Right lung (tissue), 5 donors: ENCODE results near the gene PER3. TPM values are rescaled to one million over a fixed set of nuclear protein-coding genes. Genes with fewer than 3 reads are reported as not detected.

Source experiments
- DNase-seq, 2 donors: peaks; one replicate each; pipeline ENCODE4 v3.0.0-alpha.2; 2013
- polyA plus RNA-seq, 5 donors: library from polyadenylated mRNA; unstranded; fragments of 120-200 nt; gene quantifications; one replicate each; pipeline versions ENCODE4 v1.2.1 to v1.2.3, GENCODE V29; 2013; ENCODE audit warnings: inconsistent platforms in 1 of 5, low replicate concordance in 1 of 5; ENCODE audit not compliant: insufficient read length in 5 of 5, insufficient read depth in 1 of 5

PER3 gene
- polyA plus RNA-seq, 5 donors = 7.8 to 16.1 (median 10.1) TPM

DNA sequence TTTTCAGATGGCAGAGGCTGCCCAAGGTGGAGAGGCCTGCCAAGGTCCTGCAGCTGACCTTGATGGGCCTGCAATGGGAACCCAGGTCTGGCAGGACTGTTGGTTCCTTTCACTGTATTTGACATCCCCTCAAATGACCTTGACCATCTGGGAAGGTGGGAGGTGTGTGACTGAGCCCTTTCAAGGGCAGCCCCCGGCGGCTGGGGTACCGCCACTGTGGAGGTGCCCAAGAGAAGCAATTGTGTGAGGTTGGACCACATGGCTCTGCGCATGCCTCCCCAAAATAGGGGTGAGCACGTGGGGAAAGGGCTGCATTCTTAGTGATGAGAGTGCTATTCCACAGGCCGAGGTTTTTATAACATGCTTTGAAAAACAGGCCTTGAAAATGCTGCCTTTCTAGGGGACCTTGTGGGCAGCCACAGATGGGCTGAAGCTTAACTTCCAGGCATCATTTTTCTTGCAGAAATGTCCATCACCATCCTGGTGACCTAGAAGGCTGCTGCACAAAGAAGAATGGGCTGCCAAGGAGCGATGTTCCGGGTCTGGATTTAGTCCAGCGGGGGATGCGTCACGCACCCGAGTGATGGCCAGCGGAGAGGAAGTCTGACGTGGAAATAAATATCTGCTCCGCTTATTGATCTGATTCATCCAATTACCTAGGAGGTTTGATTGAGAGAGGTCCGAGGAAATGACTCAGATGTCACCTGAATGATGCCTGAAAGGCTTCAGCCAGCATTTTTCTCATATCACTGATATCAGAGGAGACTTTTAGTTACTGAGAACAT, 85.2 kb downstream of the PER3 start:
- DNase-seq = no peak

DNA sequence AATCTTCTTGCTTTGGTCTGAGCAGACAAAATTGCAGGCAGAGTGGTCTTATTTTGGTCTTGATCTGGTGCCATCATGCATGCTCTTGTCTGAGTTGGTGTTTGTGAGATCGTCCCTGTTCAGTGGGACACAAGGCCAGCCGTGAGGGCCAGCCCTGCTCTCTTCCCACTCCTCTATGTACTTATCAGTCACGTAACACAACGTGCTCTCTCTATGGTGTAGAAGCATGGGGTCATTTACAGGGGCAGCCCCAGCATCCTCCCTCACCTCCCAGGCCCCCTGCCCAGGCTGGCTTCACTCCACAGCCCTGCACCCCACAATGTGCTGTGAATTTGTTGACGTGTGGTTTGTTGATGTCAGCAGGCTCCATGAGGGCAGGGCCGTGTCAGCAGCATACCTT, 87.0 kb downstream of the PER3 start:
- no peak for DNase-seq

DNA sequence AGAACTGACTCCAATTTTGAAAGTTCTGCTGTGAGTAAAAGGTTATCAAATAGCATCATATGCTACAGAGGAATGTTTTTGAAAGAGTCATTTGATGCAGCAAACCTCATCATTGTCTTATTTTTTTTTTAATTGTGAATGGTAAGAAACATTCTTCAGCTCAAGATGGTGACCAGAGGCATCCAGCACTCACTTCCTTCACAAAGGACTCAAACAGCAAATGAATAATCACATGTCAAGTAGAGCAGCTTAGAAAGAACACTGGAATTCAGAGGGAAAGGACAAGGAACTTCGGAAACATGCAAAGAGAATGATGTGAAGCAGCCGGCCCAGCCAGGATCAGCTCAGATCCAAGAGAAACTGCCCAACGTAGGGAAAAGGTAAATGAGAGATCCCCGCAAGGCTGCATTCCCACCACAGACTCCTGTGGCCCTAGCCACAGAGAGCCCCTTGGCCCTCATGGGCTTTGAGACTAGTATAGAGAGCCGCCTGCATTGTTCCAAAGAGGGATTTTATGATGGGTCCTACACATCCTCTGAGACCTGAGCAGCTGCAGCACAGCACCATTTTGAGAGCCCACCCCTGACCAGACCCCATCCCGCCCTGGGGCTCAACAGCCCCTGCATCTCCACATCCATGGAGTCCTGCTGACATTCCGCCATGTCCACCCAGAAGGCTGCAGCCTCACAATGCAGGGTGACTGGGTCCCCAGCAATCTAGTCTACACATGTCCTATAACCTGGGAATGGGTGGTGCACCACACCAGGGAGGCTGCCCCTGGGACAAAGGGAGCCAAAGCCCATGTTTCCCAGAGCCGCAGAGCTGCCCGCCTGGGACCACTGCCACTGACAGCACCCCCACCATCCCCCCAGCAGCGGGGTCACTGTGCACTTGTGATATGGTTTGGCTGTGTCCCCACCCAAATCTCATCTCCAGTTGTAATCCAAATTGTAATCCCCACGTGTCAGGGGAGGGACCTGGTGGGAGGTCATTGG, 90.0 kb downstream of the PER3 start:
- no peak for DNase-seq

DNA sequence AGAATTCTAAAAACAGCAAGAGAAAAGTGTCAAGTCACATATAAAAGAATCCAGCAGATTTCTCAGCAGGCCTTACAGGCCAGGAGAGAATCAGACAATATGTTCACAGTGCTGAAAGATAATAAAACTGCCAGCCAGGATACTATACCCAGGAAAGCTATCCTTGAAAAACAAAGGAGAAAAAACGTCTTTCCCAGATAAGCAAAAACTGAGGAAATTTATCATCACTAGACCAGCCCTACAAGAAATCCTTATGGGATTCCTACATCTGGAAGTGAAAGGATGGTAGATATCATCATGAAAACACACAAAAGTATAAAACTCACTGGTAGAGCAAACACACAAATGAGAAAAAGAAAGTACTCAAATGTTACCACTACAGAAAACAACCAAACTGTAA, 93.9 kb downstream of the PER3 start:
- no peak for DNase-seq

DNA sequence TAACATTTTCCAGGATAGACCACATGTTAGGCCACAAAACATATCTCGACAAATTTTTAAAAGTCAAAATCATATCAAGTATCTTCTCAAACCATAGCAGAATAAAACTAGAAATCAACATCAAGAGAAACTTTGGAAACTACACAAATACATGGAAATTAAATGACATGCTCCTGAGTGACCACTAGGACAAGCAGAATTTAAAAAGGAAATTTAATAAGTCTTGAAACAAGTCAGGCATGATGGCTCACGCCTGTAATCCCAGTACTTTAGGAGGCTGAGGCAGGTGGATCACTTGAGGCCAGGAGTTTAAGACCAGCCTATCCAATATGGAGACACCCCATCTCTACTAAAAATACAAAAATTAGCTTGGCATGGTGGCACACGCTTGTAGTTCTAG, 95.1 kb downstream of the PER3 start:
- no peak for DNase-seq

DNA sequence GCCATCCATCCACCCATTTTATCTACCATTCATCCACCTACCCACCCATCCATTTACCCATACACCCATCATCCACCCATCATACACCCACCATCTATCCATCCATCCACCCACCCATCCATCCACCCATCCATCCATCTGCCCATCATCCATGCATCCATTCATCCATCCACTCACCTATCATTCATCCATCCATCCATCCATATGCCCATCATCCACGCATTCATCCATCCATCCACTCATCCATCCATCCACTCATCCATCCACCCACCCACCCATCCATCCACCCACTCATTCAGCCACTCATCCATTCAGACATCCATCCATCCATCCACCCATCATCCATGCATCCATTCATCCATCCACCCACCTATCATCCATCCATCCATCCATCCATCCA, 100.7 kb downstream of the PER3 start:
- no peak for DNase-seq

DNA sequence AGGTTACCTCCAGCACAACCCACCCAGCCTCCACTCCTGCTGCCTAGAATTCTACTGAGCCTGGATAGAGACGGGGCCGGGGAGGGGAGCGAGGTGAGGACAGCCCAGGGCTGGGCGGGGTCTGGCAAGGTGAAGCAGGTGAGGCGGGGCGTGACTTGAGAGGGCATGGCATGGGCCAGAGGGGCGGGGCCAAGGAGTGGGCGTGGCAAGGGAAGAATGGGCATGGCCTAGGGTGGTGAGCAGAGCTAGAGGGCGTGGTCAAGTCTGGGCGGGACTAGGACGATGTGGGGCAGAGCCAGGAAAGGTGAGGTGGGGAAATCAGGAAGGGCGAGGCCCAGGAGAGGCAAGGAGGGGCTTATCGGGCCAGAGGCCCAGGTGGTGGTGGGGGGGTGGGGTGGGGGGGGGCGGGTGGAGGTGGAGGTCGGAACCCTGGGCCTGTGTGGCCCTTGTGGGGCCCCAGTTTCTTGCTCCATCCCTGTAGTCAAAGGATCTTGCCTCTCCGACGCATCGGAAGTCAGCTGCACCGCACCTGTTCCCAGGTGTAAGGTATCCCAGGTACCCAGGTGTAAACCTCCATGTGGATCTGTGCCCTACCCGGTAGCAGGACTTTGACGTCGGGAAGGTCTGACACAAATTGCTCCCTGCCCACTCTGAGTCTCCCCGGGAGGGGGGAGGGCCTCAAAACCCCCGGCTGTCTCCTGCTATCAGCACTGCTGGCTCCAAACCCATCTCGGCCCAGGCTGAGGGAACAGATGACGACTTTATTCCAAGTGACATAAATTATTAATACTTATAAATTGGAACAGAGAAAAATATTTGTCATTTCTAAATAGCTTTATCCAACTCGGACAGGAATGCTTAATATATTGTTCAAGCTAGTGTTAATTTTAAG, 101.7 kb downstream of the PER3 start:
- no peak for DNase-seq

DNA sequence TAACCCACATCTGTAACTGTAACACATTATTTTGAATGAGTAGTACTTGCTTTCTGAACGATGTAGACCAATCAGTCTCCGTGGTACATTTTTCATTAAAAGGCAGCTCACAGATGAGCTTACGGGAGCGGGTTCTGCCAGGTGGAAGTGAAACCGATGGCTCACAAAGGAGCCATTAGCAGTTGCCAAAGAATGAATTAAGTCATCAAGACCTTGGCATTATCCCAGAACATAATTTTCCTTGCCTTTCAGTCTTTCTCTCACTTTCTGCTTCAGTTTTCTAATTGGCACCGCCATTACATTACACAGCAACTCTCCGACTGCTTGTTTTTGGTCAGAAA, 102.3 kb downstream of the PER3 start:
- DNase-seq = no peak

DNA sequence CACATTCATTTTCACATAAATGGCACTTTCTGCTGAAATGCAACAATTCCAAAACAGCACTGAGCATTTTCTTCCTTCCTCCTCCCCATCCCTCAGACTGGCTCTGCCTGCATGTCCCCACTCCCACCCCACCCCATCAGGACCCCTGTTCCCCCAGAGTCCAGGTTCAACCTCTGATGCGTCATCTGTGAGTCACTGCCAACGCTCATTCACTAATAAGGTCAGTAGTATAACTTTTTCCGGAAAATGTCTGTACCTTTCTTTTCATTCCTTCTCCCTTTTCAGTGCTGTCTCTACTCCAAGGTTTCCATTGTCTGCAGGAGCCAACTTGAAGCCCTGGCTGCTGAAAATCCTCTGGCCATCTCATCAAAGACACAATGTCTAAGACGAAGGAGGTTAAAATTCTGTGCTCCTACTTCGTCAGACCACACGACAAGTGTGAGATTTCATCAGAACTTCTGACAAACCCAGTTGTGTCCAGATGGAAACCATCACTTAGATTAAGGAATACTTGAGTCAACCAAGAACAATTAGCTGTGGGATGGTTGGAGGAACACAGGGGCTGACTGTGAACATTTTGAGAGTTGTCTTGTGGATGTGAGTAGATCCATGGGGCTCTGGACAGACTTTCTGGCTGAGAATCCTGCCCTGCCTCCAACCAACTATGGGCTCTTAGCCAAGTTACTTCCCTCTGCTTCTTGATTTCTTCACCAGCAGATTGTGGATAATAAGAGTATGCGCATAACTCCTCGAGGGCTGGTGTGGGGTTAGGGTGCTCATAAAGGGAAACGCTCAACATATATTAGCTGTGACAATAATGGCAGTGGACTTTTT, 104.4 kb downstream of the PER3 start:
- DNase-seq = peak; percentile 36 to 37

DNA sequence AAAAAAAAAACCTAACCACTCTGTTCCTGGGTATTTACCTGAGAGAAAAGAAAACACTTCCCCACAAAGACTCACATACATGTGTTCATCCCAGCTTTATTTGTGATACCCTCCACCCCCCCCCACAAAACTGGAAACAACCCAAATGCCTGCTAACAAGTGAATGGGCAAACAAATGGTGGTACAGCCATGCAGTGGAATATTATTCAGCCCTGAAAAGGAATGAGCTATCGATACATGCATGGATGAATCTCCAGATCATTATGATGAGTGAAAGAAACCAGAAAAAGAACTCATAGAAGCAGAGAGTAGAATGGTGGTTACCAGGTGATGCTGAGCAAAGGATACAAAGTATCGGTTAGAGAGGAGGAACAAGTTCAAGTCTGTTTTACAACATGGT, 106.8 kb downstream of the PER3 start:
- no peak for DNase-seq

DNA sequence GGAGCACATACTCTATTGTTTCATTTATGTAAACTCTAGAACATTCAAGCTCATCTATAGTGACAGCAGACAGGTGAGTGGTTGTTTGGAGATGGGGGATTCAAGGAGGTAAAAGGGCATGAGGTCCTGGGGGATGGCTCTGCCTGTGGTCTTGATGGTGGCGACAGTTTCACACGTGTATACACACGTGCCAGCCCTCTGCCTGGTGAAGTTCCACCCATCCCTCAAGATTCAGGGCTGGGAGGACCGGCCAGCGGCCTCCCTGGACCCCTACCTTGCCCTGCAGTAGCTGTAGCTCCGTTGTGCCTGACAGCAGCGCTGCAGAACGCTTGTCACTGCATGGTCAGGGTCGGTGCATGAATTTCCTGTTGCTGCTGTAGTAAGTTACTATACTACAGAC, 107.7 kb downstream of the PER3 start:
- DNase-seq = no peak

DNA sequence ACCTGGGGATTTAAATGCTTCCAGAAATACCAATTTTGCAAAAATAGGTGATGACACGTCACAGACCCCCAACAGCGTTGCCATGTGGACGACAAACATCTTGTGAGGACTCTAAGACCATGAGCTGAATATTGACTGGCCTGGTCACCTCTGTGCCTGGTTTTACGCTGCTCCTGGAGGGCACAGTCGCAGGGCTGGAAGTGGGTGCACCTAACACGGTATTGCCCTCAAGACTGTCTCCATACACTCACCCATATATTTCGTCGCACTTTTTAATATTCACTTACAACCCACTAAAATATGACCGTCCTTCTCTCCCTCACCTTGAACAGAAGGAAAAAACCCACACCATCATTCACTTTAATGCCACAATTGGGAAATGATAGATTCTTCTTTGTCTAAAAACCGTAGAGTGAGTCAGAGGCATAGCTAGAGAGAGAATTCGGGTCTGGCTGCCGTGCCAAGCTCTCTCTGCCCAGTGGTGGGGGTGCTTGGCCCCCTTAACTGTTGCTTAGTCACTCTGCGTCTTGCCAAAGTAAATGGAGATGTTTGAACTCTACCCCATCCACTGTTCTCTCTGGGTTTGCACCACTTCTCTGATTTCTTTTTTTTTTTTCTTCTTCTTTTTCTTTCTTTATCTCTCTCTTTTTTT, 109.6 kb downstream of the PER3 start:
- no peak for DNase-seq

Other genes starting within 250 kb of the PER3 start
- gene VAMP3, start 13.0 kb upstream of the PER3 start, polyA plus RNA-seq = 100 to 1,000 TPM; 105 to 142 (median 122) TPM
- gene UTS2, start 68.8 kb downstream of the PER3 start, polyA plus RNA-seq = under 1 TPM in 2 of 5 donors, not detected in 3; 0.10 to 0.27 TPM
- under 1 TPM; 0.09 to 0.25 (median 0.14) TPM for gene TNFRSF9, start 156.5 kb downstream of the PER3 start, polyA plus RNA-seq
- gene PARK7, start 177.4 kb downstream of the PER3 start, polyA plus RNA-seq = 100 to 1,000 TPM; 270 to 347 (median 299) TPM
- gene ERRFI1, start 242.0 kb downstream of the PER3 start, polyA plus RNA-seq = 10 to 100 TPM; 52.0 to 95.3 (median 81.3) TPM